AG09309 (cell line): ENCODE results near the gene GPS1.

Source experiments
- DNase-seq: peaks from one replicate; pipeline ENCODE4 v3.0.0-alpha.2; 2010; ENCODE audit warnings: low read depth
- H3K4me3 ChIP-seq: 2 replicates; pipeline ENCODE4 v1.5.1; 2011; ENCODE audit warnings: mild to moderate bottlenecking, low read depth, low read length, moderate library complexity; ENCODE audit not compliant: control insufficient read depth
- TF ChIP-seq, protein P1 (sequence below): IDR thresholded peaks from 2 replicates; pipeline ENCODE4 v1.5.1; 2011; ENCODE audit warnings: mild to moderate bottlenecking, low read depth, low read length, inconsistent platforms; ENCODE audit not compliant: insufficient read depth, control insufficient read depth; ENCODE audit errors: missing control alignments

Gene GPS1

GRCh38 chr17:82018989-82019689 lies 32.6 kb upstream of the GPS1 start:
- TF ChIP-seq, protein P1, sequence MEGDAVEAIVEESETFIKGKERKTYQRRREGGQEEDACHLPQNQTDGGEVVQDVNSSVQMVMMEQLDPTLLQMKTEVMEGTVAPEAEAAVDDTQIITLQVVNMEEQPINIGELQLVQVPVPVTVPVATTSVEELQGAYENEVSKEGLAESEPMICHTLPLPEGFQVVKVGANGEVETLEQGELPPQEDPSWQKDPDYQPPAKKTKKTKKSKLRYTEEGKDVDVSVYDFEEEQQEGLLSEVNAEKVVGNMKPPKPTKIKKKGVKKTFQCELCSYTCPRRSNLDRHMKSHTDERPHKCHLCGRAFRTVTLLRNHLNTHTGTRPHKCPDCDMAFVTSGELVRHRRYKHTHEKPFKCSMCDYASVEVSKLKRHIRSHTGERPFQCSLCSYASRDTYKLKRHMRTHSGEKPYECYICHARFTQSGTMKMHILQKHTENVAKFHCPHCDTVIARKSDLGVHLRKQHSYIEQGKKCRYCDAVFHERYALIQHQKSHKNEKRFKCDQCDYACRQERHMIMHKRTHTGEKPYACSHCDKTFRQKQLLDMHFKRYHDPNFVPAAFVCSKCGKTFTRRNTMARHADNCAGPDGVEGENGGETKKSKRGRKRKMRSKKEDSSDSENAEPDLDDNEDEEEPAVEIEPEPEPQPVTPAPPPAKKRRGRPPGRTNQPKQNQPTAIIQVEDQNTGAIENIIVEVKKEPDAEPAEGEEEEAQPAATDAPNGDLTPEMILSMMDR: no peak
- DNase-seq: no peak
- no peak overlapping the region for H3K4me3 ChIP-seq

- no peak for DNase-seq
- TF ChIP-seq, protein P1: peak; percentile 79
- H3K4me3 ChIP-seq: no peak overlapping the region
These were observed 31.8 kb upstream of the GPS1 start for GRCh38 chr17:82019690-82020571.

- DNase-seq: no peak
- TF ChIP-seq, protein P1: no peak
- no peak overlapping the region for H3K4me3 ChIP-seq
These were observed 31.1 kb upstream of the GPS1 start for GRCh38 chr17:82020572-82021106.

- TF ChIP-seq, protein P1: peak; percentile 89
- H3K4me3 ChIP-seq: peak overlapping the region; percentile 77
- DNase-seq: peak; percentile 42
These were observed 30.4 kb upstream of the GPS1 start for GRCh38 chr17:82021107-82021899.

DNA sequence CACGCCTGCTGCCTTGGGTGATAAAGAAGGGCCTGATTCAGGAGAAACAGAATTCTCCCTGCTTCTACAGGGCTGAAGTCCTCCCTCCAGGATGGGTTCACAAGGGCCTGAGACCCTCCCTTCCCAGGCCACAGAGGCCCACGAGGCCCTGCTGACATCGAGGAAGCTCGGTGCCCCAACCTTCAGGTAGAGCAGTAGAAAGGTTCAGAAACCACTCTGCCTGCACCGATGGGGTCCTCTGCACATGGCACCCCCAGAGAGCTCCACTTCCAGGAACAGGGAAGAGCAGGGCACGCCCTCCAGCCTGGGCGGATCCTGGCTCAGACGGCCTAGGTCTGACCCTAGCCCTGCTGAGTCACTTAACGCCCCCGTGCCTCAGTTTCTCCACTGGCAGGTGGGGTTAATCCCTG lies 29.8 kb upstream of the GPS1 start:
- DNase-seq: no peak
- H3K4me3 ChIP-seq: peak overlapping the region; percentile 77
- TF ChIP-seq, protein P1: no peak

DNA sequence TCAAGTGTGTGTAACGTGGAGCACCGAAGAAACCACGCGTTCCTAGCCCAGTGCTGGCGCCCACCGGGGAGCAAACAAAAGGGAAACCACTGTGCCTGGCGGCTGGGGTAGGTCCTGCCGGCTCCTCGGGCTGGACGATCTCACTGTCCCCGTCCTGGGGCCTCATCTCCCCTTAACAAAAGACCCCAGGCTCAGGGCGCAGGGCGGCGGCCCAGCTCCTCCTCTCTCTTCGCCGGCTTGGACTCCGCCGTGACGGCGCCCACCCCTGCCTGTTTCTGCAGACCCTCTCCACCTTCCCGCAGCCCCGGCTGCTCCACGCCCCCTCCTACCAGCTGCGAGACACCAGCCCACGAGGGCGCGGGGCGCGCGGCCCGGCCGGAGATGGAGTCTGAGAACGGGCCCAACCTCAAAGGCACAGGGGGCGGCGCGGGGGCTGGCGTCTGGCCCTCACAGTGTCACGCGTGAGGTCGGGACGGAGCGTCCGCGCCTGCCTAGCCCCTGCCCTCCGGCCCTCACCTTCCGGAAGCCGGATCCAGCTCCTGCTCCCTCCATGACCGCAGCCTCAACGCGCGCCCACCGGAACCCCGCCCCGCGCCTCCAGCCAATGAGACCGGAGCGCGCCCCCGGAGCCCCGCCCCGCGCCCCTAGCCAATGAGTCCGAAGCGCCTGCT lies 29.3 kb upstream of the GPS1 start, which contains the start of gene CENPX:
TSS of gene CENPX (minus strand) at position 569 of the 671 bp plus-strand sequence. CDS start at position 552, 17 bp downstream.
- DNase-seq: no peak
- H3K4me3 ChIP-seq: peak within 1 kb of the TSS; percentile 77
- TF ChIP-seq, protein P1: no peak
